Cardiac muscle cell (in vitro differentiated cells and primary cell): ENCODE measurements around the gene LDLRAD4. TPM values are rescaled to one million over a fixed set of nuclear protein-coding genes. Genes with fewer than 3 reads are reported as not detected.
A peak's percentile ranks its signal among the peaks of the same experiment; 100 is the strongest.

Experiments used
- DNase-seq, 2 donors: peaks; one replicate each; pipeline versions ENCODE4 v3.0.0 to v3.0.0-alpha.2; 2010 to 2017; ENCODE audit warnings: low read depth in 1 of 2, low spot score in 1 of 2
- H3K27ac ChIP-seq: fragments of 200-600 bp; sonication (generic); 2 replicates; pipeline ENCODE4 v1.5.1; 2016
- H3K27me3 ChIP-seq: fragments of 200-600 bp; sonication (generic); 2 replicates; pipeline ENCODE4 v1.6.0; 2016; ENCODE audit warnings: control low read depth
- H3K36me3 ChIP-seq: fragments of 200-600 bp; sonication (generic); 2 replicates; pipeline ENCODE4 v1.5.1; 2016; ENCODE audit warnings: control low read depth
- H3K4me1 ChIP-seq: fragments of 200-600 bp; sonication (generic); 2 replicates; pipeline ENCODE4 v1.8.1; 2017; ENCODE audit warnings: low read depth, mild to moderate bottlenecking, mixed run types
- H3K4me3 ChIP-seq: fragments of 200-600 bp; sonication (generic); 2 replicates; pipeline ENCODE4 v1.5.1; 2016; ENCODE audit warnings: mild to moderate bottlenecking
- H3K9me3 ChIP-seq: fragments of 200-600 bp; sonication (generic); 2 replicates; pipeline ENCODE4 v1.5.1; 2017; ENCODE audit warnings: low read depth, mild to moderate bottlenecking, control low read depth
- polyA plus RNA-seq: library from polyadenylated mRNA; unstranded; fragments of >200 nt; fragmentation: Nextera tagmentation; extraction: Ambion mirVana; gene quantifications from 2 replicates; pipeline ENCODE4 v1.2.1, GENCODE V29; 2016
- total RNA-seq: library from RNA; depleted of rRNA; stranded (reverse); fragments of >200 nt; gene quantifications from 2 replicates; pipeline ENCODE4 v1.2.3, GENCODE V29; 2016
- TF ChIP-seq, protein P1 (sequence below): IDR thresholded peaks from 2 replicates; pipeline ENCODE4 v1.5.1; 2012; ENCODE audit warnings: low read depth, mild to moderate bottlenecking, low read length

LDLRAD4 gene
- total and polyA plus RNA-seq, 2 experiments from 2014 or later = 10.5 to 11.5 TPM

DNA sequence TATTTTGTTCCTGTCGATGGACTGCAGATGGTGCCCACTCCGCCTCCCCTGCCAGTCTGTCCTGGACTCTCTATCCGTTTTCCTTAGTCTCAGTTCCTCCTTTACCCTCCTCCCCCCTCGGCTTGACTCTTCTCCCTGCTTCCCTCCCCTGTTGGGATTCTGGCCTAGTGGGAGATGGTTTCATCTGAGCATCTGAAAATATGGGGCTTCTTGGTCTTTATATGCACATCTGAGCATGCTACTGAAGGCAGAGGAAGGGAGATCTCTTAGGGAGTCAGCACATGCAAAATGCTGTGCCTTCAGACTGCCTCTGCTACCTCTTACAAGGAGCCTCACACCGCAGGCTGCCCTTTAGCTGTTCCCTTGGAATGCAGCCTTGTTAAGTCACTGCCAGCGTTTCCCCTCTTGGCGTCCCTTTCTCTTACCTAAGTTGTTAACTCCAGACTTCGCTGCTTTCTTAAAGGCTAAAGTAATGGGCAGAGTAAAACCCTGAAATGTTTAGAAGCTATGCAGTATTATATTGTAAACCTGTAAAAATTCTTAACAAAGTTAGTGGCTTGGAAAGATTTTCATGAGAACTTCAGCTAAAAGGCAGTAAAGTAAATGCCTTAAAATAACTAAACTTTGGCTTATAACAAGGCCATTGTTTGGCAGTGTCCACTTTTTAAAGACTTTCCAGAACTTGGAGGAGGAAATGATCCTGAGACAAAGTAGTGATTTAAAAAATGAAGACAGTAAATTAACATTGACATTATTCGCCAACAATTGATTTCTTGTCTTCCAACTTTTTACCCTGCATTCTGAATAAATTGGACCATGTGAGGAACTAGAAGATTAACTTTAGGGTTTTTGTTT is 49.8 kb downstream of the LDLRAD4 start:
- no peaks in the 10 kb centered on the region for H3K36me3 ChIP-seq
- DNase-seq = peak; percentile 43 to 47

DNA sequence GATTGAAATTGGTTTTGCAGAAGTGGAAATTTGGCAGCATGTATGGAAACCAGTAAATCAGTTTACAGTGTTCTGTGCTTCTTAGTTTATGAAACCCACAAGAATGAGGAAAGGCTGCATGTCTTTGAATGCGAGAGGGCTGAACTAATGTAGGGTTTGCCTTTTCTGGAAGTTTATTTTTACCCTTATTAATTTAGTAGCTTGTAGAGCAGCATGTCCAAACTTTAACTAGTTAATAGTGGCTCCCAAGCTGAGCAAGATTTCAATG is 50.4 kb downstream of the LDLRAD4 start:
- Histone ChIP-seq H3K27ac (peak overlapping the region; percentile 20), H3K4me1 (peaks cover 41% of the 10 kb centered on the region), H3K36me3 (no peaks in the 10 kb centered on the region), H3K4me3 (no peak overlapping the region), H3K27me3 (no peaks in the 10 kb centered on the region), H3K9me3 (no peaks in the 10 kb centered on the region)
- TF ChIP-seq, protein P1, sequence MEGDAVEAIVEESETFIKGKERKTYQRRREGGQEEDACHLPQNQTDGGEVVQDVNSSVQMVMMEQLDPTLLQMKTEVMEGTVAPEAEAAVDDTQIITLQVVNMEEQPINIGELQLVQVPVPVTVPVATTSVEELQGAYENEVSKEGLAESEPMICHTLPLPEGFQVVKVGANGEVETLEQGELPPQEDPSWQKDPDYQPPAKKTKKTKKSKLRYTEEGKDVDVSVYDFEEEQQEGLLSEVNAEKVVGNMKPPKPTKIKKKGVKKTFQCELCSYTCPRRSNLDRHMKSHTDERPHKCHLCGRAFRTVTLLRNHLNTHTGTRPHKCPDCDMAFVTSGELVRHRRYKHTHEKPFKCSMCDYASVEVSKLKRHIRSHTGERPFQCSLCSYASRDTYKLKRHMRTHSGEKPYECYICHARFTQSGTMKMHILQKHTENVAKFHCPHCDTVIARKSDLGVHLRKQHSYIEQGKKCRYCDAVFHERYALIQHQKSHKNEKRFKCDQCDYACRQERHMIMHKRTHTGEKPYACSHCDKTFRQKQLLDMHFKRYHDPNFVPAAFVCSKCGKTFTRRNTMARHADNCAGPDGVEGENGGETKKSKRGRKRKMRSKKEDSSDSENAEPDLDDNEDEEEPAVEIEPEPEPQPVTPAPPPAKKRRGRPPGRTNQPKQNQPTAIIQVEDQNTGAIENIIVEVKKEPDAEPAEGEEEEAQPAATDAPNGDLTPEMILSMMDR = no peak
- DNase-seq = no peak

More for the DNA sequence above, 49.8 kb downstream of the LDLRAD4 start:
- Histone ChIP-seq H3K27me3 (no peaks in the 10 kb centered on the region), H3K27ac (peak overlapping the region; percentile 20), H3K4me3 (no peak overlapping the region), H3K4me1 (peaks cover 41% of the 10 kb centered on the region), H3K9me3 (no peaks in the 10 kb centered on the region)
- TF ChIP-seq, protein P1 = no peak

DNA sequence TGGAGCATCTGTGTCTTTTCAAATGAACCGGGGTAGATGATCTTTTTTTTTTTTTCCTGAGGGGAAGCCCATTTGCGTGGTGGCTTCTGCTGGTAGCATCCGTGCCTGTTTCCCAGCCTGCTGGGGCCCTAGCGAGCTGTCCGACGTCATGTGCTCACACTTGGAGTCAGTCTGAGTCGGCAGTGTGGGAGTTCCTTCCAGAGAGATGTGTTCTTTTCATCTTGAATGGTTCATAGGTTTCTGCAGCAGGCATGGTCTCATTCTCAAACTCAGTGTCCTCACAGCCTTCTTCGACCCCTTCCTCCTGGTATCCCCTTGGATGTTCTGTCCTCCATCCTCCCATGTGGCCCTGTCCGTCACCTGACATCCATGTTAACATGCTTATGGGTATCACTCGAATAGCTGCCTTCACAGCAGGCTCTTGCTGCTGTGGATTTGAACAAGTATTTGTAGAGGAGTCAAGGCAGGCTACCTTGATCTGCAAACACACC is 51.0 kb downstream of the LDLRAD4 start:
- Histone ChIP-seq H3K4me1 (peaks cover 41% of the 10 kb centered on the region), H3K4me3 (no peak overlapping the region), H3K27me3 (no peaks in the 10 kb centered on the region), H3K36me3 (no peaks in the 10 kb centered on the region), H3K9me3 (no peaks in the 10 kb centered on the region), H3K27ac (no peak overlapping the region)
- TF ChIP-seq, protein P1 = no peak
- DNase-seq = peak in 1 of 2 donors; percentile 9

DNA sequence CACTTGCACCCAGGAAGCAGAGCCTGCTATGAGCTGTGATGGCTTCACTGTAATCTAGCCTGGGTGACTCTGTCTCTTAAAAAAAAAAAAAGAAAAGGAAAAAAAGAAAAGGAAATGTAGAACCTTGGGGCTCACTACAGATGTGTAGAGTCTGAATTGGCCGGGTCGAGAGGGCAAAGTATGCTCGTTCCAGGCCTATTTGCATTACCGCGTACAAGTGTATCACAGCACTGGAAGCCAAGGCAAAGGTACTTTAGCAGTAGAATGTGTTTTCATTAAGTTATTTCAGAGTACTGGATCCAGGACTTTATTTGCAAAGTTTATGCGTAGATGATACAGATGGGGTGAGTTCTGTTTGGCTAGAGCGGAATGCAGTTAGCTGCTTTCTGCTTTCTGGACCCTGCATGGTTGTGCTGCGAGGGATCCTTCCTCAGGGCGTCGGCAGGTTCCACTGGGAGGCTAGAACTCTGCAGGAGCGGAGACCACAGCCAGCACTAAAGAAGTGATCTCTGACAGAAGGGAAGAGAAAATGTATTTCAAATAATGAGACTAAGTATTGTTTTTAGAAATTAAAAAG is 51.8 kb downstream of the LDLRAD4 start:
- Histone ChIP-seq H3K4me1 (peaks cover 41% of the 10 kb centered on the region), H3K4me3 (no peak overlapping the region), H3K27me3 (no peaks in the 10 kb centered on the region), H3K9me3 (no peaks in the 10 kb centered on the region), H3K36me3 (no peaks in the 10 kb centered on the region), H3K27ac (peak overlapping the region; percentile 89)
- TF ChIP-seq, protein P1 = no peak
- no peak for DNase-seq

DNA sequence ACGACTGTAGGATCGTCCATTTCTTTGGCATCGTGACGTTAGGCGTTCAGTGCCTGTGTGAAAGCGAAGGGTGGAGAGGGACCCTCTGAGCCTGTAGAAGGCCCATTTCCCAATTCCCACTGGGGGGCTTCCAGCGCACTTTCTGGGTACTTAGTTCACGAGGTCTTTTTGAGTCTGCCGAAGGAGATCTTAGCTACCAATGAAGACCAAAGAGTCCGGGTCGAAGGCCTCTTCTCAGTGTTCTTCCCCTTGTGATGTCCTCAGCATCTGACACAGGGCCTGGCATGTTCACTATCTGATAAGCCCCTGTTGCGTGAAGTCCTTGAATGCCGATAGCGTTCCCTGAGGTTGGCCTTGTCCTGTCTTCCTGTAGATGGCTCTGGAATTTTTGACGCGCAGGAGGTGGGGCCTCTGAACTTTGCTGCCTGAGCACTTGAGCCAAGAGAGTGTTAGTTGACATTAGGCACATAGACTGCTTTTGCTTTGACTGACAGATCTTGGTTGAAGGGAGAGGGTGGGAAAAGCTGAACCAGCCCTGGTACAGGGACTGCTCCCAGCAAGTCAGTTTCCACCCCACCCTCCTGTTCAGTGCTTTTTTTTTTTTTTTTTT is 52.8 kb downstream of the LDLRAD4 start:
- DNase-seq = peak in 1 of 2 donors; percentile 93
- Histone ChIP-seq H3K27ac (peak overlapping the region; percentile 89), H3K27me3 (no peaks in the 10 kb centered on the region), H3K4me3 (no peak overlapping the region), H3K4me1 (peaks cover 41% of the 10 kb centered on the region), H3K36me3 (no peaks in the 10 kb centered on the region), H3K9me3 (no peaks in the 10 kb centered on the region)
- TF ChIP-seq, protein P1 = no peak
